Heart left ventricle (tissue), 16 donors: ENCODE data around the gene ZRANB1. TPM values are rescaled to one million over a fixed set of nuclear protein-coding genes. Genes with fewer than 3 reads are reported as not detected.
A peak's percentile ranks its signal among the peaks of the same experiment; 100 is the strongest.

Experiments used
- ATAC-seq, 4 donors: fragments of 200-7000 bp; cut with Tn5 transposase; one replicate each; pipeline ENCODE4 v1.9.1; 2020 to 2022; ENCODE audit warnings: moderate library complexity in 4 of 4, mild to moderate bottlenecking in 3 of 4, moderate number of reproducible peaks in 1 of 4
- DNase-seq, 5 donors: peaks; one replicate each; pipeline ENCODE4 v3.0.0-alpha.2; 2020
- H3K27ac ChIP-seq, 12 donors: fragments of 200-600 bp; sonication (generic) in 4 of 12; one replicate each; pipeline versions ENCODE4 v1.5.0 to v1.8.0; 2016 to 2022; ENCODE audit warnings: mild to moderate bottlenecking in 2 of 12
- H3K27me3 ChIP-seq, 9 donors: fragments of 200-600 bp; sonication (generic) in 2 of 9; one replicate each; pipeline versions ENCODE4 v1.5.1 to v1.8.0; 2016 to 2022; ENCODE audit warnings: mild to moderate bottlenecking in 3 of 9
- H3K36me3 ChIP-seq, 9 donors: fragments of 200-600 bp; sonication (generic) in 2 of 9; one replicate each; pipeline versions ENCODE4 v1.5.0 to v1.8.0; 2018 to 2022; ENCODE audit warnings: mild to moderate bottlenecking in 2 of 9
- H3K4me1 ChIP-seq, 12 donors: fragments of 200-600 bp; sonication (generic) in 4 of 12; one replicate each; pipeline versions ENCODE4 v1.5.0 to v1.8.0; 2016 to 2022; ENCODE audit warnings: mild to moderate bottlenecking in 3 of 12
- H3K4me3 ChIP-seq, 12 donors: fragments of 200-600 bp; sonication (generic) in 4 of 12; one replicate each; pipeline versions ENCODE4 v1.5.0 to v1.8.0; 2017 to 2022; ENCODE audit warnings: mild to moderate bottlenecking in 9 of 12, moderate library complexity in 4 of 12
- H3K9me3 ChIP-seq, 12 donors: fragments of 200-600 bp; sonication (generic) in 4 of 12; one replicate each; pipeline versions ENCODE4 v1.5.0 to v1.8.0; 2016 to 2022; ENCODE audit warnings: mild to moderate bottlenecking in 1 of 12
- POLR2A ChIP-seq, 2 donors: fragments of 450-650 bp; IDR thresholded peaks; one replicate each; pipeline ENCODE4 v1.6.1; 2017; ENCODE audit warnings: antibody characterized with exemption in 2 of 2, mild to moderate bottlenecking in 2 of 2, moderate library complexity in 2 of 2
- WGBS, 4 donors: extraction: QIAGEN DNeasy Blood & Tissue Kit in 2 of 4; methylation state at CpG; one replicate each; pipeline versions ENCODE4 v1.1.5 to v1.1.7; 2013 to 2018; 5-methylcytosine and 5-hydroxymethylcytosine counted together
- intact Hi-C, 10 donors: fragments of 100-400 bp; cut with DNase I; formaldehyde crosslinking; loops; one replicate each; pipeline versions ENCODE4 v1.11.1 to v1.14.2; 2022
- polyA plus RNA-seq, 2 donors: library from polyadenylated mRNA; stranded (reverse); fragments of 200-250 nt; gene quantifications; one replicate each; pipeline ENCODE4 v1.2.3, GENCODE V29; 2013
- total RNA-seq, 9 donors: library from RNA; depleted of rRNA in 2 of 9; stranded (reverse); fragments of >200 nt in 2 of 9; fragmentation: NEBNext Ultra II Directional in 3 of 9; extraction: Animal tissue kit (Norgen Biotek cat#: 25700) in 3 of 9; gene quantifications; one replicate each; pipeline versions ENCODE4 v1.1.0 to v1.2.4, GENCODE V29; 2016 to 2023
- TF ChIP-seq, protein P1 (sequence below), 12 donors: fragments of 200-600 bp; sonication (generic) in 4 of 12; IDR thresholded peaks; one replicate each; pipeline versions ENCODE4 v1.5.0 to v1.8.0; 2018 to 2022; ENCODE audit warnings: antibody characterized with exemption in 12 of 12, mild to moderate bottlenecking in 5 of 12
- donor health status: ischemic (EF 13 %, LVEDD 7.1; RV severe dilation, severe dysfunction).
- donor health status: healthy with polysubstance abuse.
- donor health status: DM: no; HTN: yes; CAD: no.
- donor health status: DM: no; HTN: no; CAD: no.
- donor health status: ischemic (EF 25% LVEDD 6.9; RV normal size, moderate dysfunction).
- donor health status: ischemic (EF 25% LVEDD 5.7; RV mildly dilated, moderate dysfunction).
- donor health status: healthy.
- donor health status: DM: yes; HTN: yes; CAD: no.
- donor health status: ischemic (EF 35%, LVEDD 5.7; RV mildly dilated, moderate dysfunction).
- donor health status: nonischemic (EF 11% LVEDD 7.7; RV severe dilation, severe dysfunction).
- donor health status: DM: yes; HTN: yes; CAD: no.
- donor health status: PGD.
- donor health status: ischemic (EF 29% LVEDD 5.4; RV normal size, mild dysfunction).
- donor health status: nonischemic (EF 23%, LVEDD 6.1; RV moderate dilation, normal function).

ZRANB1 gene
- total and polyA plus RNA-seq, 11 donors = 11.4 to 31.3 (median 25.6) TPM

GRCh38 chr10:125016123-125016522, 74.2 kb downstream of the ZRANB1 start:
- peaks cover 29 to 100% (median 87%) of the 10 kb centered on the region in 12 donors for H3K4me1 ChIP-seq
- no peaks in the 10 kb centered on the region for H3K27me3 ChIP-seq
- intact Hi-C loops = loop anchor here in 2 of 10 donors (5.0 kb wide), 1 partner anchor 41 kb away; no protein-coding TSS in a partner anchor
- 45 to 78% (median 63%) methylated on average over 4 to 10 of the region's 10 CpGs for WGBS, 4 donors
- H3K4me3 ChIP-seq = peak overlapping the region in 2 of 12 donors; percentile 0 to 19
- H3K27ac ChIP-seq = peak overlapping the region; percentile 50 to 78 (median 70)
- no peaks in the 10 kb centered on the region for H3K36me3 ChIP-seq
- DNase-seq (peak in 2 of 5 donors; percentile 59 to 63), ATAC-seq (peak in 3 of 4 donors; percentile 4 to 15 (median 5))
- TF ChIP-seq, protein P1, sequence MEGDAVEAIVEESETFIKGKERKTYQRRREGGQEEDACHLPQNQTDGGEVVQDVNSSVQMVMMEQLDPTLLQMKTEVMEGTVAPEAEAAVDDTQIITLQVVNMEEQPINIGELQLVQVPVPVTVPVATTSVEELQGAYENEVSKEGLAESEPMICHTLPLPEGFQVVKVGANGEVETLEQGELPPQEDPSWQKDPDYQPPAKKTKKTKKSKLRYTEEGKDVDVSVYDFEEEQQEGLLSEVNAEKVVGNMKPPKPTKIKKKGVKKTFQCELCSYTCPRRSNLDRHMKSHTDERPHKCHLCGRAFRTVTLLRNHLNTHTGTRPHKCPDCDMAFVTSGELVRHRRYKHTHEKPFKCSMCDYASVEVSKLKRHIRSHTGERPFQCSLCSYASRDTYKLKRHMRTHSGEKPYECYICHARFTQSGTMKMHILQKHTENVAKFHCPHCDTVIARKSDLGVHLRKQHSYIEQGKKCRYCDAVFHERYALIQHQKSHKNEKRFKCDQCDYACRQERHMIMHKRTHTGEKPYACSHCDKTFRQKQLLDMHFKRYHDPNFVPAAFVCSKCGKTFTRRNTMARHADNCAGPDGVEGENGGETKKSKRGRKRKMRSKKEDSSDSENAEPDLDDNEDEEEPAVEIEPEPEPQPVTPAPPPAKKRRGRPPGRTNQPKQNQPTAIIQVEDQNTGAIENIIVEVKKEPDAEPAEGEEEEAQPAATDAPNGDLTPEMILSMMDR (IDR thresholded peaks at IDR 0.05) = no peak
- no peak for TF ChIP-seq POLR2A (IDR thresholded peaks at IDR 0.05)
- peaks cover 0 to 4% (median 0%) of the 10 kb centered on the region in 12 donors for H3K9me3 ChIP-seq

GRCh38 chr10:125016611-125017202, 74.8 kb downstream of the ZRANB1 start:
- Histone ChIP-seq H3K27me3 (no peaks in the 10 kb centered on the region), H3K4me1 (peaks cover 29 to 100% (median 87%) of the 10 kb centered on the region in 12 donors)
- DNase-seq = peak; percentile 64 to 80 (median 77)

GRCh38 chr10:125017547-125018298, 75.8 kb downstream of the ZRANB1 start:
- no peak overlapping the region for H3K4me3 ChIP-seq
- H3K36me3 ChIP-seq = no peaks in the 10 kb centered on the region
- 81 to 89% (median 83%) methylated on average over 11 to 12 of the region's 12 CpGs for WGBS, 4 donors
- peaks cover 29 to 100% (median 88%) of the 10 kb centered on the region in 12 donors for H3K4me1 ChIP-seq
- peaks cover 0 to 4% (median 0%) of the 10 kb centered on the region in 12 donors for H3K9me3 ChIP-seq
- DNase-seq (peak in 1 of 5 donors; percentile 42), ATAC-seq (no peak)
- peak overlapping the region in 10 of 12 donors; percentile 10 to 78 (median 72) for H3K27ac ChIP-seq
- intact Hi-C loops = loop anchor here in 2 of 10 donors (5.0 kb wide), 1 partner anchor 40 kb away; no protein-coding TSS in a partner anchor
- H3K27me3 ChIP-seq = no peaks in the 10 kb centered on the region
- TF ChIP-seq, protein P1 (IDR thresholded peaks at IDR 0.05) = no peak
- TF ChIP-seq POLR2A (IDR thresholded peaks at IDR 0.05) = no peak

More at GRCh38 chr10:125016611-125017202, 74.8 kb downstream of the ZRANB1 start:
- Histone ChIP-seq H3K27ac (peak overlapping the region; percentile 50 to 78 (median 70)), H3K36me3 (no peaks in the 10 kb centered on the region), H3K9me3 (peaks cover 0 to 4% (median 0%) of the 10 kb centered on the region in 12 donors), H3K4me3 (peak overlapping the region in 2 of 12 donors; percentile 0 to 19)
- 32 to 51% (median 39%) methylated on average over 14 of the region's 14 CpGs for WGBS, 4 donors
- intact Hi-C loops = loop anchor here in 2 of 10 donors (5.0 kb wide), 1 partner anchor 41 kb away; no protein-coding TSS in a partner anchor
- peak; percentile 8 to 49 (median 18) for ATAC-seq
- no peak for TF ChIP-seq POLR2A (IDR thresholded peaks at IDR 0.05)
- TF ChIP-seq, protein P1 (IDR thresholded peaks at IDR 0.05) = no peak
